CD14-positive monocyte (primary cell): ENCODE data around the gene CCDC13. TPM values are rescaled to one million over a fixed set of nuclear protein-coding genes. Genes with fewer than 3 reads are reported as not detected.
A peak's percentile ranks its signal among the peaks of the same experiment; 100 is the strongest.

Source experiments
- DNase-seq, 3 donors: peaks; one replicate each; pipeline ENCODE4 v3.0.0-alpha.2; 2011 to 2022
- H2AFZ ChIP-seq: 2 replicates; pipeline ENCODE4 v1.6.0; 2012; ENCODE audit warnings: mild to moderate bottlenecking, low read depth, low read length, inconsistent platforms; ENCODE audit not compliant: insufficient read depth, poor library complexity, severe bottlenecking
- H3K27ac ChIP-seq, 2 donors: 1 replicate in 1 of 2; 2 replicates in 1 of 2; pipeline ENCODE4 v1.5.1; 2012 to 2013; ENCODE audit warnings: low read length in 2 of 2, control low read depth in 1 of 2, inconsistent platforms in 1 of 2, low read depth in 1 of 2, mild to moderate bottlenecking in 1 of 2
- H3K27me3 ChIP-seq, 2 donors: one replicate each; pipeline versions ENCODE4 v1.6.0 to v1.6.1; 2011 to 2013; ENCODE audit warnings: low read length in 2 of 2; ENCODE audit not compliant: control insufficient read depth in 2 of 2, insufficient read depth in 2 of 2
- H3K36me3 ChIP-seq, 2 donors: replicated peaks in 1 of 2; 1 replicate in 1 of 2; 2 replicates in 1 of 2; pipeline versions ENCODE4 v1.5.1 to v1.6.1; 2012 to 2013; ENCODE audit warnings: low read length in 2 of 2, control low read depth in 1 of 2, inconsistent platforms in 1 of 2, mild to moderate bottlenecking in 1 of 2; ENCODE audit not compliant: insufficient read depth in 2 of 2, control insufficient read depth in 1 of 2
- H3K4me1 ChIP-seq, 2 donors: 1 replicate in 1 of 2; 2 replicates in 1 of 2; pipeline versions ENCODE4 v1.5.1 to v1.6.1; 2012 to 2013; ENCODE audit warnings: low read length in 2 of 2, control low read depth in 1 of 2, inconsistent platforms in 1 of 2, mild to moderate bottlenecking in 1 of 2, moderate library complexity in 1 of 2; ENCODE audit not compliant: insufficient read depth in 2 of 2, control insufficient read depth in 1 of 2
- H3K4me2 ChIP-seq: replicated peaks from 2 replicates; pipeline ENCODE3; 2012; ENCODE audit warnings: low read length, moderate library complexity, mild to moderate bottlenecking; ENCODE audit not compliant: poor library complexity, severe bottlenecking; ENCODE audit errors: extremely low read depth
- H3K4me3 ChIP-seq, 3 experiments: fragments of 200-600 bp in 1 of 3; sonication (generic) in 1 of 3; replicated peaks in 1 of 3; 1 replicate in 2 of 3; 2 replicates in 1 of 3; pipeline ENCODE4 v1.5.1; 2011 to 2013; ENCODE audit warnings: low read length in 3 of 3, mild to moderate bottlenecking in 3 of 3, control low read depth in 2 of 3, low read depth in 2 of 3, inconsistent platforms in 1 of 3, moderate library complexity in 1 of 3
- H3K79me2 ChIP-seq: 2 replicates; pipeline ENCODE4 v1.6.0; 2012; ENCODE audit warnings: mild to moderate bottlenecking, control low read depth, inconsistent platforms, low read length, moderate library complexity; ENCODE audit not compliant: insufficient read depth
- H3K9ac ChIP-seq: 2 replicates; pipeline ENCODE4 v1.6.0; 2017; ENCODE audit warnings: low read length, mild to moderate bottlenecking; ENCODE audit not compliant: insufficient read depth, poor library complexity, severe bottlenecking
- H3K9me3 ChIP-seq, 2 donors: replicated peaks in 1 of 2; 1 replicate in 1 of 2; 2 replicates in 1 of 2; pipeline versions ENCODE4 v1.5.1 to v1.6.1; 2012 to 2013; ENCODE audit warnings: low read length in 2 of 2, control low read depth in 1 of 2; ENCODE audit not compliant: control insufficient read depth in 1 of 2, insufficient read depth in 1 of 2
- H4K20me1 ChIP-seq: 2 replicates; pipeline ENCODE4 v1.6.0; 2012; ENCODE audit warnings: mild to moderate bottlenecking, low read length, control low read depth, moderate library complexity; ENCODE audit not compliant: insufficient read depth
- H3K27ac Mint-ChIP-seq, 7 donors: one replicate each; pipeline ENCODE4 v1.8.0; 2020; ENCODE audit warnings: mild to moderate bottlenecking in 7 of 7, mixed read lengths in 7 of 7, moderate library complexity in 6 of 7, inconsistent platforms in 2 of 7
- H3K27me3 Mint-ChIP-seq, 3 donors: one replicate each; pipeline ENCODE4 v1.8.0; 2021 to 2022; ENCODE audit warnings: low read depth in 3 of 3, mild to moderate bottlenecking in 3 of 3, mixed read lengths in 3 of 3, moderate library complexity in 3 of 3, inconsistent platforms in 1 of 3
- H3K36me3 Mint-ChIP-seq, 2 donors: one replicate each; pipeline ENCODE4 v1.8.0; 2020; ENCODE audit warnings: mixed read lengths in 2 of 2, inconsistent platforms in 1 of 2, mild to moderate bottlenecking in 1 of 2
- H3K4me1 Mint-ChIP-seq: one replicate; pipeline ENCODE4 v1.8.0; 2020; ENCODE audit warnings: mild to moderate bottlenecking, mixed read lengths
- H3K4me3 Mint-ChIP-seq, 2 donors: one replicate each; pipeline ENCODE4 v1.8.0; 2020; ENCODE audit warnings: mild to moderate bottlenecking in 2 of 2, mixed read lengths in 2 of 2, moderate library complexity in 1 of 2
- H3K9me3 Mint-ChIP-seq, 7 donors: one replicate each; pipeline ENCODE4 v1.8.0; 2020 to 2022; ENCODE audit warnings: mixed read lengths in 7 of 7, mild to moderate bottlenecking in 6 of 7, moderate library complexity in 6 of 7, inconsistent platforms in 2 of 7
- WGBS: methylation state at CpG from one replicate; pipeline ENCODE4 v1.1.5; 2013; ENCODE audit warnings: missing lambda C conversion rate; ENCODE audit not compliant: insufficient coverage; 5-methylcytosine and 5-hydroxymethylcytosine counted together
- intact Hi-C, 2 donors: fragments of 100-400 bp; cut with micrococcal nuclease; formaldehyde crosslinking; loops; one replicate each; pipeline versions ENCODE4 v1.15.0 to v1.15.1; 2023
- polyA plus RNA-seq, 3 donors: library from polyadenylated mRNA; depleted of rRNA in 1 of 3; unstranded in 2 of 3; stranded (reverse) in 1 of 3; fragments of 300-500 nt in 2 of 3; fragments of >200 nt in 1 of 3; fragmentation: Illumina TruSeq in 2 of 3; gene quantifications; 1 replicate in 2 of 3; 2 replicates in 1 of 3; pipeline ENCODE4 v1.2.3, GENCODE V29; 2012 to 2021
- TF ChIP-seq, protein P1 (sequence below): fragments of 200-600 bp; IDR thresholded peaks from one replicate; pipeline ENCODE4 v1.8.0; 2022; ENCODE audit warnings: antibody characterized with exemption, mild to moderate bottlenecking

CCDC13 gene
- polyA plus RNA-seq, 3 donors = 0.97 to 2.4 (median 1.8) TPM

DNA sequence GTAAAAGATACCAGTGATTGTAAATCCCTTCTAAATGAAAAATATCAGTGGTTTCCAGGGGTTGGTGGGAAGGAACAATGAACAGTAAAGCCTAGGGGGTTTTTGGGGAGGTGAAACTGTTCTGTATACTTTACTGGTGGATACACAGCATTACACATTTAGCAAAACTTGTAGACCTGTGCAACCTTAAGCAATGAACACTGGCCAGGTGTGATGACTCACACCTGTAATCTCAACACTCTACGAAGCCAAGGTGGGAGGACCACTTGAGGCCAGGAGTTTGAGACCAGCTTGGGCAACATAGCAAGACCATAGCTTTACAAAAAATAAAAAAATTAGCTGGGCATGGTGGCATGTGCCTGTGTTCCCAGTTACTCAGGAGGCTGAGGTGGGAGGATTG lies 1.8 kb downstream of the CCDC13 start:
- TF ChIP-seq, protein P1, sequence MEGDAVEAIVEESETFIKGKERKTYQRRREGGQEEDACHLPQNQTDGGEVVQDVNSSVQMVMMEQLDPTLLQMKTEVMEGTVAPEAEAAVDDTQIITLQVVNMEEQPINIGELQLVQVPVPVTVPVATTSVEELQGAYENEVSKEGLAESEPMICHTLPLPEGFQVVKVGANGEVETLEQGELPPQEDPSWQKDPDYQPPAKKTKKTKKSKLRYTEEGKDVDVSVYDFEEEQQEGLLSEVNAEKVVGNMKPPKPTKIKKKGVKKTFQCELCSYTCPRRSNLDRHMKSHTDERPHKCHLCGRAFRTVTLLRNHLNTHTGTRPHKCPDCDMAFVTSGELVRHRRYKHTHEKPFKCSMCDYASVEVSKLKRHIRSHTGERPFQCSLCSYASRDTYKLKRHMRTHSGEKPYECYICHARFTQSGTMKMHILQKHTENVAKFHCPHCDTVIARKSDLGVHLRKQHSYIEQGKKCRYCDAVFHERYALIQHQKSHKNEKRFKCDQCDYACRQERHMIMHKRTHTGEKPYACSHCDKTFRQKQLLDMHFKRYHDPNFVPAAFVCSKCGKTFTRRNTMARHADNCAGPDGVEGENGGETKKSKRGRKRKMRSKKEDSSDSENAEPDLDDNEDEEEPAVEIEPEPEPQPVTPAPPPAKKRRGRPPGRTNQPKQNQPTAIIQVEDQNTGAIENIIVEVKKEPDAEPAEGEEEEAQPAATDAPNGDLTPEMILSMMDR = no peak
- Histone ChIP-seq H3K36me3 (no peaks in the 10 kb centered on the region), H3K79me2 (no peaks in the 10 kb centered on the region), H3K27ac (no peak overlapping the region), H3K27me3 (no peaks in the 10 kb centered on the region), H3K9ac (no peak overlapping the region), H2AFZ (no peak overlapping the region), H4K20me1 (no peaks in the 10 kb centered on the region), H3K4me1 (peaks cover 14 to 24% of the 10 kb centered on the region in 2 donors), H3K4me3 (no peak overlapping the region), H3K4me2 (no peak overlapping the region), H3K9me3 (no peaks in the 10 kb centered on the region)
- H3K27ac Mint-ChIP-seq = peak overlapping the region in 4 of 7 donors; percentile 16 to 100 (median 65)
- peaks cover 27% of the 10 kb centered on the region for H3K4me1 Mint-ChIP-seq
- no peak for DNase-seq
- H3K4me3 Mint-ChIP-seq = no peak overlapping the region
- peaks cover 2 to 4% of the 10 kb centered on the region in 2 donors for H3K36me3 Mint-ChIP-seq
- intact Hi-C loops = no loop called here
- H3K9me3 Mint-ChIP-seq = peaks cover 0 to 8% (median 6%) of the 10 kb centered on the region in 7 donors
- H3K27me3 Mint-ChIP-seq = no peaks in the 10 kb centered on the region
- no CpG with 5 or more reads among the region's 1 CpG for WGBS

DNA sequence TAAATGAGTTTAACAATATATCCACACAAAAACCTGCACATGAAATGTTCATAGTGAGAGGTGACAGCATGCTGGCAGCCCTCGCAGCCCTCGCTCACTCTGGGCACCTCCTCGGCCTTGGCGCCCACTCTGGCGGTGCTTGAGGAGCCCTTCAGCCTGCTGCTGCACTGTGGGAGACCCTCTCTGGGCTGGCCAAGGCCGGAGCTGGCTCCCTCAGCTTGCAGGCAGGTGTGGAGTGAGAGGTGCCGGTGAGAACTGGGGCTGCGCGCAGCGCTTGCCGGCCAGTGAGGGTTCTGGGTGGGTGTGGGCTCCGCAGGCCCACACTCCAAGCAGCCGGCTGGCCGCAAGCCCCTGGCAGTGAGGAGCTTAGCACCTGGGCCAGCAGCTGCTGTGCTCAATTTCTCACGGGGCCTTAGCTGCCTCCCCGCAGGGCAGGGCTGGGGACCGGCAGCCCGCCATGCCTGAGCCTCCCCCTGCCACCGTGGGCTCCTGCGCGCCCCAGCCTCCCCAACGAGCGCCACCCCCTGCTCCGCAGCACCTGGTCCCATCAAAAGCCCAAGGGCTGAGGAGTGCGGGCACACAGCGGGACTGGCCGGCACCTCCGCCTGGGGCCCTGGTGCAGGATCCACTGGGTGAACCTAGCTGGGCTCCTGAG lies 3.4 kb downstream of the CCDC13 start:
- Mint-ChIP-seq H3K27ac (no peak overlapping the region), H3K4me1 (peaks cover 44% of the 10 kb centered on the region), H3K36me3 (peaks cover 0 to 4% of the 10 kb centered on the region in 2 donors), H3K4me3 (no peak overlapping the region), H3K27me3 (peaks cover 0 to 2% (median 0%) of the 10 kb centered on the region in 3 donors), H3K9me3 (peaks cover 0 to 8% (median 6%) of the 10 kb centered on the region in 7 donors)
- Histone ChIP-seq H3K4me3 (no peak overlapping the region), H3K79me2 (no peaks in the 10 kb centered on the region), H3K27me3 (no peaks in the 10 kb centered on the region), H3K4me2 (no peak overlapping the region), H3K36me3 (no peaks in the 10 kb centered on the region), H3K4me1 (peaks cover 30 to 40% of the 10 kb centered on the region in 2 donors), H3K27ac (no peak overlapping the region), H4K20me1 (no peaks in the 10 kb centered on the region), H2AFZ (no peak overlapping the region), H3K9ac (no peak overlapping the region), H3K9me3 (no peaks in the 10 kb centered on the region)
- no peak for DNase-seq
- 97% methylated on average over 23 of the region's 28 CpGs for WGBS
- TF ChIP-seq, protein P1 = no peak
- intact Hi-C loops = loop anchor here in 1 of 2 donors (10.0 kb wide), 1 partner anchor 165 kb away; the partner anchor contains the start of gene NKTR
